ENCODE data around the gene SEMA3F.

The SEMA3F gene

GRCh38 chr3:50154840-50155490, at the start of gene SEMA3F:
SEMA3F (plus strand) TSS chr3:50155324; CDS start chr3:50159623, 4,299 bp downstream.
- peak within 1 kb of the TSS; percentile 64 for H3K4me3 ChIP-seq (replicated peaks; ENCODE audit: low read depth, low read length)
- TF ChIP-seq CTCF (IDR thresholded peaks at IDR 0.05; ENCODE audit: low read length, missing control alignments): no peak
- peak; percentile 68 for DNase-seq (ENCODE audit: low read depth)

GRCh38 chr3:50111757-50112156, 43.4 kb upstream of the SEMA3F start:
- TF ChIP-seq CTCF (IDR thresholded peaks at IDR 0.05; ENCODE audit: low read length, missing control alignments): no peak
- DNase-seq (ENCODE audit: low read depth): no peak
- no peak overlapping the region for H3K4me3 ChIP-seq (replicated peaks; ENCODE audit: low read depth, low read length)

- no peak overlapping the region for H3K4me3 ChIP-seq (replicated peaks; ENCODE audit: low read depth, low read length)
- no peak for TF ChIP-seq CTCF (IDR thresholded peaks at IDR 0.05; ENCODE audit: low read length, missing control alignments)
- no peak for DNase-seq (ENCODE audit: low read depth)
These were observed 42.7 kb upstream of the SEMA3F start for GRCh38 chr3:50112462-50112861.

- no peak for DNase-seq (ENCODE audit: low read depth)
- TF ChIP-seq CTCF (IDR thresholded peaks at IDR 0.05; ENCODE audit: low read length, missing control alignments): no peak
- H3K4me3 ChIP-seq (replicated peaks; ENCODE audit: low read depth, low read length): no peak overlapping the region
These were observed 38.0 kb upstream of the SEMA3F start for GRCh38 chr3:50117120-50117519.

DNA sequence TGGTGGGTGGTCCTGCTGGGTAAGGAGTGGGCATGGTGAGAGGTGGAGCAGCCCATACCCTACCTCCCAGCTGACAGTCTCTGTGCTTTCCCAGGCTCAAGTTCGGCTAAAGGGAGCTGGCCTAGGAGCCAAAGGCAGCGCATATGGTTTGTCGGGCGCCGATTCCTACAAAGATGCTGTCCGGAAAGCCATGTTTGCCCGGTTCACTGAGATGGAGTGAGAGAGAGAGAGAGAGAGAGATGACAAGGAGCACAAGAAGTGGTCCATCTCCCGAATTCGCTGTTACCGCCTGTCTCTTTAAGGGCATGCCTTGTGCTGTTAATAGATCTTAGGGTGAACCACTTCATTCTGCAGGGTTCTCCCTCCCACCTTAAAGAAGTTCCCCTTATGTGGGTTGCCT, 36.9 kb upstream of the SEMA3F start:
- DNase-seq (ENCODE audit: low read depth): no peak
- TF ChIP-seq CTCF (IDR thresholded peaks at IDR 0.05; ENCODE audit: low read length, missing control alignments): no peak
- no peak overlapping the region for H3K4me3 ChIP-seq (replicated peaks; ENCODE audit: low read depth, low read length)

- no peak overlapping the region for H3K4me3 ChIP-seq (replicated peaks; ENCODE audit: low read depth, low read length)
- no peak for TF ChIP-seq CTCF (IDR thresholded peaks at IDR 0.05; ENCODE audit: low read length, missing control alignments)
- DNase-seq (ENCODE audit: low read depth): no peak
These were observed 35.3 kb upstream of the SEMA3F start for GRCh38 chr3:50119786-50120185.

Measured in fibroblast of pulmonary artery (primary cell).